ENCODE data around the gene REM2.

- TF ChIP-seq CTCF (IDR thresholded peaks at IDR 0.05) (peak; percentile 86), ZFX (IDR thresholded peaks at IDR 0.05; ENCODE audit: borderline replicate concordance) (no peak)
Observed at GRCh38 chr14:22900081-22900799, 17.2 kb downstream of the REM2 start.
